Skeletal muscle tissue (tissue), 4 donors: Measurements from ENCODE around the gene ERP44. TPM values are rescaled to one million over a fixed set of nuclear protein-coding genes. Genes with fewer than 3 reads are reported as not detected.

ENCODE experiments used
- H3K27ac ChIP-seq: one replicate; pipeline ENCODE4 v1.7.0; 2013; ENCODE audit warnings: mild to moderate bottlenecking, low read depth, low read length, inconsistent platforms
- H3K27me3 ChIP-seq, 3 donors: one replicate each; pipeline ENCODE4 v1.7.0; 2013; ENCODE audit warnings: low read length in 3 of 3; ENCODE audit not compliant: control insufficient read depth in 3 of 3, insufficient read depth in 3 of 3
- H3K36me3 ChIP-seq, 3 donors: one replicate each; pipeline ENCODE4 v1.7.0; 2013; ENCODE audit warnings: low read length in 3 of 3; ENCODE audit not compliant: control insufficient read depth in 3 of 3, insufficient read depth in 3 of 3
- H3K4me1 ChIP-seq, 3 donors: one replicate each; pipeline ENCODE4 v1.7.0; 2013; ENCODE audit warnings: low read length in 3 of 3, mild to moderate bottlenecking in 3 of 3; ENCODE audit not compliant: control insufficient read depth in 3 of 3, insufficient read depth in 3 of 3
- H3K4me3 ChIP-seq, 3 donors: one replicate each; pipeline ENCODE4 v1.7.0; 2013; ENCODE audit warnings: low read length in 3 of 3
- H3K9ac ChIP-seq, 3 donors: one replicate each; pipeline ENCODE4 v1.7.0; 2013; ENCODE audit warnings: low read length in 3 of 3, mild to moderate bottlenecking in 3 of 3, moderate library complexity in 2 of 3, low read depth in 1 of 3
- H3K9me3 ChIP-seq, 3 donors: one replicate each; pipeline ENCODE4 v1.7.0; 2013; ENCODE audit warnings: low read length in 3 of 3; ENCODE audit not compliant: control insufficient read depth in 3 of 3
- total RNA-seq: library from RNA; depleted of rRNA; stranded (reverse); fragments of >200 nt; gene quantifications from one replicate; pipeline ENCODE4 v1.2.3, GENCODE V29; 2014
- donor health status: Osteomylitis.

Gene ERP44
- total RNA-seq, 1 donor from 2014 or later, result 9.4 TPM

- peaks cover 2 to 24% (median 19%) of the 10 kb centered on the region in 3 donors for H3K36me3 ChIP-seq
- no peaks in the 10 kb centered on the region for H3K9me3 ChIP-seq
- no peak overlapping the region for H3K9ac ChIP-seq
- no peaks in the 10 kb centered on the region for H3K4me1 ChIP-seq
- H3K4me3 ChIP-seq, result no peak overlapping the region
- H3K27ac ChIP-seq, result no peak overlapping the region
- H3K27me3 ChIP-seq, result no peaks in the 10 kb centered on the region
These were observed 132.1 kb downstream of the ERP44 start for GRCh38 chr9:99966716-99967115.

GRCh38 chr9:99966001-99966400 lies 132.8 kb downstream of the ERP44 start:
- H3K36me3 ChIP-seq, result peaks cover 3 to 27% (median 22%) of the 10 kb centered on the region in 3 donors
- no peak overlapping the region for H3K27ac ChIP-seq
- H3K9ac ChIP-seq, result no peak overlapping the region
- no peaks in the 10 kb centered on the region for H3K4me1 ChIP-seq
- H3K9me3 ChIP-seq, result no peaks in the 10 kb centered on the region
- no peak overlapping the region for H3K4me3 ChIP-seq
- no peaks in the 10 kb centered on the region for H3K27me3 ChIP-seq

DNA sequence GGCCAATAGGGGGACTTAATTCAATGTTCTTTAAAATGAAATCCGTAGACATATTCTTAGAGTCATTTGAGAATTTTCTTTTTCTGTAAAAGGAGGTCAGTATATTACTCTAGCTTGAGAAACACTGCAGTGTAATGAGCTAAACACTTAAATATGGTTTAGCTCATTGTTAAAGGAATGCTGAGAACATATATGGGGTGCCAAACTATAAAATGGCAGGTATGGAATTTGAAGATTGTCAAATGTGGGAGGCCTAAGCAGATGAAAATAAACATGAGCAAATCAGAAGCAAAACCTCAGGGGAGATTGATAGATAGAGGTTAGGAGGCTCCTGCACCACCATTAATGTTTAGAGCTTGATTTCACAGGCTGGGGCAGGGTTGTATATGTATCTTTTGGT lies 134.5 kb downstream of the ERP44 start:
- no peaks in the 10 kb centered on the region for H3K4me1 ChIP-seq
- no peak overlapping the region for H3K9ac ChIP-seq
- no peaks in the 10 kb centered on the region for H3K27me3 ChIP-seq
- H3K27ac ChIP-seq, result no peak overlapping the region
- H3K9me3 ChIP-seq, result no peaks in the 10 kb centered on the region
- H3K36me3 ChIP-seq, result peaks cover 7 to 23% (median 8%) of the 10 kb centered on the region in 3 donors
- H3K4me3 ChIP-seq, result no peak overlapping the region

DNA sequence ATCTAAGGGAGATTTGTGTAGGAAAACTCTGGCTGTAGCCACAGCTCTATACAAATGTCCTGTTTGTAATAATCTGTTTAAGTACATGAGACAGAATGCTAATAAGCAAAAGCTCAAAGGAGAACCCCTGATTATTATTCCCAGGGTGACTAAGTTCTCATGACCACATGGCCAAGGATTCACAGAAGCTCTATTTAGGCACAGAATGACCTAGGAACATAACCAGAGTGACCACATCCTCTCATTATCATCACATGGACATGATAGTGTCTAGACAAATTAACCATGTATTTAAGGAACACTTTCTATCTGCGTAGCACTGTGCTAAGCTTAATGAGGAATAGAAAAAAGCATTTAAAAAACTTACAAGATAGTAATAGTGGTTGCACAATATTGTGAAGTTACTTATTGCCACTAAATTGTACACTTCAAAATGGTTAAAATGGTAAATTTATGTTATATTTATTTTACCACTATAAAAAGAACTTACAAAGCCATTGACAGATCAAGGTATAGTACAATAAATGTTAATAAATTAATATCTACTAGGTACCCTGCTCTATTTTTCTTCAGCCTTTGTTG lies 136.0 kb downstream of the ERP44 start:
- Histone ChIP-seq H3K27ac (no peak overlapping the region), H3K36me3 (peaks cover 5 to 17% (median 7%) of the 10 kb centered on the region in 3 donors), H3K4me3 (no peak overlapping the region), H3K9me3 (no peaks in the 10 kb centered on the region), H3K4me1 (no peaks in the 10 kb centered on the region), H3K27me3 (no peaks in the 10 kb centered on the region), H3K9ac (no peak overlapping the region)

DNA sequence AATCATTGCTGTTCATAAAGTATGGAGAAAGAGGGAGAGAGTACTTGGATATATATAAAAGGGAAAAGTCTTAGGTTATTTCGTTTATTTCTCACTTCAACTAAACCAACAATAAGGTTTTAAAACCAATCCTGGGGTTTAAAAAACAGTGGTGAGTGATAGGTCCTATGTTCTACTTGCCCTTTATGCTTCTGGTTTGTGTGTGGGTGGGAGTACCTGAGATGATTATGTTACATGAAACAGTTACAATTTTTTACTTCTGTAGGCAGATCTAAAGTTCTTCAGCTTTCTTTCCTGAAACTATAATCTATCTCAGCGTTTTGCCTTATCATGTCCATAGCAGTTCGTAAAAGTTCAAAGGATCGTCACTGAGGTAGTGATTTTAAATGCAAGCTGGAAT lies 143.2 kb downstream of the ERP44 start:
- Histone ChIP-seq H3K9me3 (no peaks in the 10 kb centered on the region), H3K27ac (no peak overlapping the region), H3K4me3 (no peak overlapping the region), H3K36me3 (peaks cover under 1 to 13% (median 5%) of the 10 kb centered on the region in 3 donors), H3K9ac (no peak overlapping the region), H3K4me1 (no peaks in the 10 kb centered on the region), H3K27me3 (no peaks in the 10 kb centered on the region)

GRCh38 chr9:99954819-99955218 lies 144.0 kb downstream of the ERP44 start:
- H3K9ac ChIP-seq, result no peak overlapping the region
- H3K4me1 ChIP-seq, result no peaks in the 10 kb centered on the region
- no peak overlapping the region for H3K27ac ChIP-seq
- H3K9me3 ChIP-seq, result no peaks in the 10 kb centered on the region
- H3K36me3 ChIP-seq, result peaks cover 0 to 13% (median 5%) of the 10 kb centered on the region in 3 donors
- H3K4me3 ChIP-seq, result no peak overlapping the region
- no peaks in the 10 kb centered on the region for H3K27me3 ChIP-seq

DNA sequence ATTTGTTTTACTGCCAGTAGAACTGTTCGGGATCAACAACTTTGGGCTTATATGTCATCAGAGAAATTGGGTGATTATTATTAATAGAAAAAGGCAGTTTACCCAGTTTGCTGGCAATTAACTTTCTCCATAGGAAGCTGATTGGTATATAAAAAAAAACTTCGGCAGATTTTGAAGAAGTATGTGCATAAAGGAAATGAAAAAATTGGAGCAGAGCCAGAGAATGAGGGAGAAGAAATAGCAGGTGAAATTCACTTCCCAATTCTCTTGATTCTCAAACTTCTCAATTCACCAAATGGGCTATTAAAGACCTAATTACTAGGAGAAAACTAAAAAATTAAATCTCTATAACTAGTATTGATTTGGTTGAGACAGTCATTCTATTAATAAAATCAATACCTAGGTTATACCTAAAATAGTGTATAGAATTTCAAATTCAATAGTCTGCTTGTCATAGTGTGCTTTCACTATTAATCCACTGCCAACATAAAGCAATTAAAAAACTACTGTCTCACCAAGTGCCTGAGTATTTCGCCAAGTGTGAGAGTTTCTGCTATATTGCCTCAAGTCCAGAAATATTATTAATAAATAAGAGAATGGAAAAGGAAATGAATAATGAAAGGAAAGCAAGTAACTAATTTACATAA lies 144.8 kb downstream of the ERP44 start:
- H3K4me1 ChIP-seq, result no peaks in the 10 kb centered on the region
- no peaks in the 10 kb centered on the region for H3K27me3 ChIP-seq
- no peak overlapping the region for H3K9ac ChIP-seq
- H3K4me3 ChIP-seq, result no peak overlapping the region
- H3K36me3 ChIP-seq, result peaks cover 0 to 11% (median 5%) of the 10 kb centered on the region in 3 donors
- no peaks in the 10 kb centered on the region for H3K9me3 ChIP-seq
- H3K27ac ChIP-seq, result no peak overlapping the region

- Histone ChIP-seq H3K9ac (no peak overlapping the region), H3K4me1 (no peaks in the 10 kb centered on the region), H3K9me3 (no peaks in the 10 kb centered on the region), H3K27me3 (no peaks in the 10 kb centered on the region), H3K27ac (no peak overlapping the region), H3K36me3 (peaks cover 0 to 11% (median 5%) of the 10 kb centered on the region in 3 donors), H3K4me3 (no peak overlapping the region)
These were observed 149.9 kb downstream of the ERP44 start for GRCh38 chr9:99948896-99949295.

- Histone ChIP-seq H3K9ac (no peak overlapping the region), H3K27me3 (no peaks in the 10 kb centered on the region), H3K36me3 (peaks cover 0 to 11% (median 5%) of the 10 kb centered on the region in 3 donors), H3K9me3 (no peaks in the 10 kb centered on the region), H3K4me3 (no peak overlapping the region), H3K27ac (no peak overlapping the region), H3K4me1 (no peaks in the 10 kb centered on the region)
These were observed 150.3 kb downstream of the ERP44 start for GRCh38 chr9:99948482-99948881.

DNA sequence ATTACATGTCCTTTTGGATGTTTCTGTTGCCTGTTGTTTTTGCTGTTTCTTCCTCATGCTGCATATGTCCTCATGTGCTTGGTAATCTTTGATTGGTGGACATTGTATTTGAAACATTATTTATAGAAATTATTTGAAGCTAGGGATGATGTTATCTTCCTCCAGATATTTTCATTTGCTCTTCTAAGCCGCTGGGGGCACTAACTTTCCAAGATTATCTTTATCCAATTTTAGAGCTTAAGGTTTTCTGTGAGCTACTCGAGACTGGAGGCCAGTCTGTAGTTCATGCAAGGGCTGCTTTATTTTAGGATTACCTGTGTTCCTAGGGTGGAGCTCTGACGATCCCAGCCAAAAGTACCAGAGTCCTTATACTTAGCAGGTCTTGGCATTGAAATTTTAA lies 151.4 kb downstream of the ERP44 start:
- no peaks in the 10 kb centered on the region for H3K27me3 ChIP-seq
- no peak overlapping the region for H3K27ac ChIP-seq
- H3K4me3 ChIP-seq, result no peak overlapping the region
- H3K4me1 ChIP-seq, result no peaks in the 10 kb centered on the region
- H3K9me3 ChIP-seq, result no peaks in the 10 kb centered on the region
- no peak overlapping the region for H3K9ac ChIP-seq
- peaks cover 0 to 11% (median 5%) of the 10 kb centered on the region in 3 donors for H3K36me3 ChIP-seq
